Tibial nerve (tissue), 3 donors: ENCODE results near the gene MICALL2.

Experiments used
- POLR2A ChIP-seq, 2 donors: fragments of 450-650 bp; IDR thresholded peaks; one replicate each; pipeline ENCODE4 v1.6.1; 2017; ENCODE audit warnings: antibody characterized with exemption in 2 of 2, mild to moderate bottlenecking in 2 of 2, moderate library complexity in 2 of 2
- TF ChIP-seq, protein P1 (sequence below), 5 experiments: fragments of 200-600 bp in 3 of 5; fragments of 450-650 bp in 2 of 5; sonication (generic) in 3 of 5; IDR thresholded peaks; one replicate each; pipeline ENCODE4 v1.5.1; 2016 to 2019; ENCODE audit warnings: antibody characterized with exemption in 5 of 5, mild to moderate bottlenecking in 3 of 5, moderate library complexity in 2 of 5

DNA sequence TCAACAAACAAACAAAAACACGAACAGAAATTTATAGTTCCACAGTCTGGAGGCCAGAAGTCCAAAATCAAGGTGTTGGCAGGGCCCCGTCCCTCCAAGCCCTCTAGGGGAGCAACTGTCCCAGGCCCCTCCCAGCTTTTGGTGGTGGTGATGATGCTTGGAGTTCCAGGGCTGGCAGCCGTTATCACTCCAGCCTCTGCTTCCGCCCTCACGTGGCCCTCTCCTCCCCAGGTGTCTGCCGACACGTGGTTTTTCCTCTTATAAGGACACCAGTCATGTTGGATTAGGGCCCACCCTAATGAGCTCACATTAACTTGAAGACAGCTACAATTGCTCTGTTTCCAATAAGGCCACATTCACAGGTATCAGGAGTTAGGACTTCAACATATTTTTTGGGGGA, 49.7 kb downstream of the MICALL2 start:
- TF ChIP-seq, protein P1, sequence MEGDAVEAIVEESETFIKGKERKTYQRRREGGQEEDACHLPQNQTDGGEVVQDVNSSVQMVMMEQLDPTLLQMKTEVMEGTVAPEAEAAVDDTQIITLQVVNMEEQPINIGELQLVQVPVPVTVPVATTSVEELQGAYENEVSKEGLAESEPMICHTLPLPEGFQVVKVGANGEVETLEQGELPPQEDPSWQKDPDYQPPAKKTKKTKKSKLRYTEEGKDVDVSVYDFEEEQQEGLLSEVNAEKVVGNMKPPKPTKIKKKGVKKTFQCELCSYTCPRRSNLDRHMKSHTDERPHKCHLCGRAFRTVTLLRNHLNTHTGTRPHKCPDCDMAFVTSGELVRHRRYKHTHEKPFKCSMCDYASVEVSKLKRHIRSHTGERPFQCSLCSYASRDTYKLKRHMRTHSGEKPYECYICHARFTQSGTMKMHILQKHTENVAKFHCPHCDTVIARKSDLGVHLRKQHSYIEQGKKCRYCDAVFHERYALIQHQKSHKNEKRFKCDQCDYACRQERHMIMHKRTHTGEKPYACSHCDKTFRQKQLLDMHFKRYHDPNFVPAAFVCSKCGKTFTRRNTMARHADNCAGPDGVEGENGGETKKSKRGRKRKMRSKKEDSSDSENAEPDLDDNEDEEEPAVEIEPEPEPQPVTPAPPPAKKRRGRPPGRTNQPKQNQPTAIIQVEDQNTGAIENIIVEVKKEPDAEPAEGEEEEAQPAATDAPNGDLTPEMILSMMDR (IDR thresholded peaks at IDR 0.05) = no peak
- no peak for TF ChIP-seq POLR2A (IDR thresholded peaks at IDR 0.05)
